Brain microvascular endothelial cell (primary cell): ENCODE data around the gene IL24.

Experiments
- DNase-seq: peaks from one replicate; pipeline ENCODE4 v3.0.0-alpha.2; 2020
- H3K27ac ChIP-seq: fragments of 250-450 bp; sonication (Bioruptor Pico); 2 replicates; pipeline ENCODE4 v1.5.1; 2020; ENCODE audit warnings: mild to moderate bottlenecking, moderate library complexity
- H3K27me3 ChIP-seq: fragments of 250-450 bp; sonication (Bioruptor Pico); replicated peaks from 2 replicates; pipeline ENCODE4 v1.5.1; 2020; ENCODE audit warnings: mild to moderate bottlenecking
- H3K36me3 ChIP-seq: fragments of 250-450 bp; sonication (Bioruptor Pico); replicated peaks from 2 replicates; pipeline ENCODE4 v1.5.1; 2020; ENCODE audit warnings: mild to moderate bottlenecking
- H3K4me3 ChIP-seq: 2 replicates; pipeline ENCODE4 v1.5.1; 2011; ENCODE audit warnings: low read depth, mild to moderate bottlenecking, control low read depth, low read length, moderate library complexity
- CTCF ChIP-seq: IDR thresholded peaks from 2 replicates; pipeline ENCODE4 v1.5.1; 2011; ENCODE audit warnings: low read depth, mild to moderate bottlenecking, moderate library complexity, low read length, control low read depth, inconsistent platforms; ENCODE audit errors: missing control alignments
- in situ Hi-C: cut with HindIII; loops from 2 replicates; pipeline ENCODE4 v1.10.0; 2017; ENCODE audit warnings: low sequenced_read_pairs, low pct_ligation_motif_present

The IL24 gene

DNA sequence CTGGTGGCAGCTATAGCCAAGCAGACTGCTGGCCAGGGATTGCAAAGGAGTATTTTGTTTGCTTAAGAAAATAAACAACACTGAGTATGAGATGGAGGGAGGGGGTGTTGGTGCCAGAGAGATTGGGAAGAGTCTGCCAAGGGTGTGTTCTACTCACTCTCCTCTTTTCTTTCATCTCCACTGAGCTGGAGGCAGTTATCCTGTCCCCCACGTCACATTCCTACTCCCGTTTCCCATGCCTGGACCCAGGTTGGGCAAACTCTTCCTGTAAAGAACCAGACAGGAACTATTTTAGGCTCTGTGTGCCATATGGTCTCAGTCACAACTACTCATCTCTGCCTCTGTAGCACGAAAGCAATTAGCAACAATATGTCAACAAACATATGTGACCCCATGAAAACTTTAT lies 1.4 kb upstream of the IL24 start:
- in situ Hi-C loops: no loop called here
- H3K27ac ChIP-seq: no peak overlapping the region
- no peak for TF ChIP-seq CTCF
- no peaks in the 10 kb centered on the region for H3K27me3 ChIP-seq
- no peaks in the 10 kb centered on the region for H3K36me3 ChIP-seq
- no peak overlapping the region for H3K4me3 ChIP-seq
- no peak for DNase-seq

DNA sequence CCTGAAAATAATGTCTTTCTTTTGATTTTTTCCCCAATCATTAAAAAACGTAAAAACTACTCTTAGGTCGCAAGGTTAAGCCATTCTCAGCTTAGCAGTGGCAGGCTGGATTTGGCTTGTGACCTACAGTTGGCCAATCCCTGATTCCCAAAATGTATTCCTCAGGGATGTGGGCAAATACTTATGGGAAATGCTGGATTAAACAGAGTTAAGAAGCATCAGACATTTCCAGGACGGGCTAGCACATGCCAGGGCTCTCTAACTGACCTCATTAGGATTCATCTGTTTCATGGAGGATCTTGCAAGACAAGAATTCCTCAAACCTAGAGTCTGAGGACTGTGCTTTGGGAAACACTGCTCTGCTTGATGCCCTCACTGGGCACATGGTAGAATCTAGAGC lies 982 bp upstream of the IL24 start:
- Histone ChIP-seq H3K4me3 (no peak overlapping the region), H3K27me3 (no peaks in the 10 kb centered on the region), H3K36me3 (no peaks in the 10 kb centered on the region), H3K27ac (no peak overlapping the region)
- DNase-seq: no peak
- no peak for TF ChIP-seq CTCF
- in situ Hi-C loops: no loop called here

DNA sequence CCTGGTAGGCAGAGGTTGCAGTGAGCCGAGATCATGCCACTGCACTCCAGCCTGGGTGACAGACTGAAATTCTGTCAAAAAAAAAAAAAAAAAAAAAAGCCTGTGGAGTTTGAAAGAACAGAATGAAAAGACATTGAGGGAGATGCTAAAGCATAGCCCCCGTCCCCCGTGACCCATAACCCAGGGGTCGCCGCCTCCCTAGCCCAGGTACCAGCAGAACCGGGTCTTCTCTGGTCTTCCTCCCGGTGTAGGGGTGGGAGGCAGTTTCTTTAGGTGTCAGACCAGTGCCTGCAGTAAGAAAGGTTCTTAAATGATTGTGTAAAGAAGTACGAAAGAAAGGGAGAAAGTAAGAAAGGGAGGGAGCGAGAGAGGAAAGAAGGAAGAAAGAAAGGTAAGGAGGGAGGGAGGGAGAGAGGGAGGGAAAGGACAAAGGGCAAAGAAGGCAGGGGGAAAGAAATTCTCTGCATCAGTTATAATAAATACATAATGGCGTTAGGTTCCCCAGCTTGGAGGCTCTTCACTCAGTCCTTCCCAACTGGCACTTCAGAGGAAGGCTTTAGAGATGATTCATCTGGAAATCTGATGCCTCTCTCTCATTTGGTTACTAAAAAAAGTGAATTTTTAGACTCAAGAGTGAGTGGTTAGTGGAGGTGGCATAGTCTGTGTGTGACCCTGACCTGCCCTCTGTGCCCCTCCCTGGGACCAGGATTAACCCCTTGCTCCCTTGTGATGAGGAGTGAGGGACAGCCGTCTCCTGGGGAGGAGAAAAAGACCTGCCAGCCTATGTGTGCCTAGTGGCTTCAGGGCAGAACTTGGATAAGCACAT lies 1.1 kb downstream of the IL24 start:
- no peaks in the 10 kb centered on the region for H3K36me3 ChIP-seq
- peak; percentile 28 for DNase-seq
- H3K27ac ChIP-seq: no peak overlapping the region
- no peak overlapping the region for H3K4me3 ChIP-seq
- no peaks in the 10 kb centered on the region for H3K27me3 ChIP-seq
- in situ Hi-C loops: no loop called here
- TF ChIP-seq CTCF: no peak

DNA sequence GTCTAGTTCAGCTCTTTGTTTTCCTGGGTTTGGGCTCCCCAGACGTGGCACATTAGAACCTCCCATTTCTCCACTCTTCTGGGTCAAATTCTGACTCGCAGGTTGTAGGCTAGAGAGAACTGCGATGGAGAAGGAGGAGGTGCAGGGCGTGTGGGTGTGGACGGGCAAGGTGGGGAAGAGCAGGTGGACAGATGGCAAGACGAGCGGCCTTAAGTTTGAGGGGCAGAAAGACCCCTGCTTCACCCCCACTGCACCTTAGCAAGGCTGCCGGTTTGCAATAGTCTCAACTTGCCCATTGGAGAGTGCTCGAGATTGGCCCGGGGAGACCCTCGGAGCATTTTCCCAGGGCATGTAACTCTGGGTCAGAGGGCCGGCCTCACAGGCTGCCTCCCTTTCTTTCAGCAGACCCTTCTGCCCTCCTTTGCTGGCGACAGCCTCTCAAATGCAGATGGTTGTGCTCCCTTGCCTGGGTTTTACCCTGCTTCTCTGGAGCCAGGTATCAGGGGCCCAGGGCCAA lies 1.7 kb downstream of the IL24 start:
- H3K36me3 ChIP-seq: no peaks in the 10 kb centered on the region
- in situ Hi-C loops: no loop called here
- H3K27me3 ChIP-seq: no peaks in the 10 kb centered on the region
- DNase-seq: no peak
- TF ChIP-seq CTCF: no peak
- no peak overlapping the region for H3K27ac ChIP-seq
- H3K4me3 ChIP-seq: no peak overlapping the region

GRCh38 chr1:206899717-206900116 lies 2.5 kb downstream of the IL24 start:
- H3K36me3 ChIP-seq: no peaks in the 10 kb centered on the region
- no peak for TF ChIP-seq CTCF
- no peak overlapping the region for H3K27ac ChIP-seq
- in situ Hi-C loops: no loop called here
- no peak overlapping the region for H3K4me3 ChIP-seq
- no peak for DNase-seq
- H3K27me3 ChIP-seq: no peaks in the 10 kb centered on the region
